K562 (cell line): ENCODE measurements around the gene HMBS. TPM values are rescaled to one million over a fixed set of nuclear protein-coding genes. Genes with fewer than 3 reads are reported as not detected.

ENCODE experiments used
- ELF1 ChIP-seq: fragments of 200-800 bp; sonication (Bioruptor generic); IDR thresholded peaks from 2 replicates; pipeline ENCODE4 v1.6.1; 2016; ENCODE audit warnings: missing genetic modification characterization, missing compliant biosample characterization
- ESRRB ChIP-seq: fragments of 250-450 bp; sonication (Bioruptor Pico); IDR thresholded peaks from 2 replicates; pipeline ENCODE4 v1.5.0; 2020; ENCODE audit warnings: mild to moderate bottlenecking, moderate library complexity, borderline replicate concordance
- FOS ChIP-seq: IDR thresholded peaks from 3 replicates; pipeline ENCODE4 v1.6.1; 2011; ENCODE audit not compliant: insufficient read length; ENCODE audit errors: extremely low read depth
- FOXP1 ChIP-seq: sonication (generic); formaldehyde crosslinking; IDR thresholded peaks from 2 replicates; pipeline ENCODE4 v1.8.0; 2022; ENCODE audit warnings: mild to moderate bottlenecking, missing genetic modification reagents
- HDAC2 ChIP-seq: fragments of 450-650 bp; IDR thresholded peaks from 2 replicates; pipeline ENCODE4 v1.6.1; 2016; ENCODE audit warnings: mild to moderate bottlenecking
- HSF4 ChIP-seq: fragments of 250-450 bp; sonication (Bioruptor Pico); IDR thresholded peaks from 2 replicates; pipeline ENCODE4 v2.1.2; 2022; ENCODE audit warnings: mild to moderate bottlenecking, moderate library complexity, borderline replicate concordance
- ID3 ChIP-seq, 2 experiments: fragments of 250-450 bp in 1 of 2; fragments of 450-650 bp in 1 of 2; sonication (Bioruptor Pico) in 1 of 2; IDR thresholded peaks; 2 replicates each; pipeline versions ENCODE4 v1.6.1 to v1.8.0; 2016 to 2021; ENCODE audit warnings: mild to moderate bottlenecking in 2 of 2, moderate library complexity in 2 of 2, missing compliant biosample characterization in 1 of 2, missing genetic modification characterization in 1 of 2
- JUND ChIP-seq, 2 experiments: IDR thresholded peaks; 2 replicates in 1 of 2; 3 replicates in 1 of 2; pipeline ENCODE4 v1.6.1; 2011; ENCODE audit warnings: borderline replicate concordance in 2 of 2, low read depth in 2 of 2, low read length in 2 of 2, improper control_type of control experiment in 1 of 2, missing biosample characterization in 1 of 2, missing genetic modification characterization in 1 of 2, missing genetic modification reagents in 1 of 2
- MCM2 ChIP-seq: fragments of 450-650 bp; IDR thresholded peaks from 2 replicates; pipeline ENCODE4 v1.6.1; 2017; ENCODE audit warnings: low read depth, mild to moderate bottlenecking
- NFIC ChIP-seq: fragments of 450-650 bp; IDR thresholded peaks from 2 replicates; pipeline ENCODE4 v1.6.1; 2017; ENCODE audit warnings: mild to moderate bottlenecking, inconsistent platforms
- POLR2G ChIP-seq: fragments of 200-400 bp; formaldehyde crosslinking; IDR thresholded peaks from 2 replicates; pipeline ENCODE4 v1.6.1; 2017; ENCODE audit warnings: low read depth, mild to moderate bottlenecking, antibody characterized with exemption, low read length, moderate library complexity
- POLR3A ChIP-seq: IDR thresholded peaks from 2 replicates; pipeline ENCODE4 v1.6.1; 2011; ENCODE audit warnings: borderline replicate concordance, mild to moderate bottlenecking, moderate library complexity; ENCODE audit not compliant: insufficient read length, insufficient read depth; ENCODE audit errors: extremely low read depth
- PTBP1 ChIP-seq: fragments of 200-400 bp; formaldehyde crosslinking; IDR thresholded peaks from 2 replicates; pipeline ENCODE4 v1.6.1; 2017; ENCODE audit warnings: low read depth, low read length
- RFX5 ChIP-seq: IDR thresholded peaks from 2 replicates; pipeline ENCODE4 v1.6.1; 2011; ENCODE audit warnings: low read depth, mild to moderate bottlenecking, improper control_type of control experiment, low read length
- SMARCA4 ChIP-seq: fragments of 450-650 bp; IDR thresholded peaks from 2 replicates; pipeline ENCODE4 v1.6.1; 2016
- SRSF9 ChIP-seq: fragments of 200-400 bp; formaldehyde crosslinking; IDR thresholded peaks from 2 replicates; pipeline ENCODE4 v1.6.1; 2017; ENCODE audit warnings: low read depth, low read length, borderline replicate concordance
- STAT5A ChIP-seq: IDR thresholded peaks from 2 replicates; pipeline ENCODE4 v1.6.1; 2012; ENCODE audit warnings: low read length, inconsistent platforms, borderline replicate concordance
- ZNF184 ChIP-seq: sonication (generic); formaldehyde crosslinking; IDR thresholded peaks from 2 replicates; pipeline ENCODE4 v1.5.0; 2020; ENCODE audit warnings: missing genetic modification reagents
- ZNF311 ChIP-seq: fragments of 250-450 bp; sonication (Bioruptor Pico); IDR thresholded peaks from 2 replicates; pipeline ENCODE4 v1.4.0; 2020; ENCODE audit warnings: mild to moderate bottlenecking, moderate library complexity
- ZNF436 ChIP-seq: fragments of 250-450, 450-650 bp; sonication (Bioruptor Pico); formaldehyde crosslinking; IDR thresholded peaks from 2 replicates; pipeline ENCODE4 v1.7.0; 2020; ENCODE audit warnings: mild to moderate bottlenecking
- ZNF583 ChIP-seq: fragments of 250-450 bp; sonication (Bioruptor Pico); IDR thresholded peaks from 2 replicates; pipeline ENCODE4 v1.4.0; 2020
- ZNF785 ChIP-seq: fragments of 250-450 bp; sonication (Bioruptor Pico); IDR thresholded peaks from 2 replicates; pipeline ENCODE4 v1.4.0; 2020; ENCODE audit warnings: mild to moderate bottlenecking
- polyA plus RNA-seq, 8 experiments: library from polyadenylated mRNA; depleted of rRNA in 4 of 8; stranded (reverse) in 5 of 8; unstranded in 3 of 8; fragments of >200 nt; fragmentation: Nextera tagmentation in 2 of 8; fragmentation: Illumina TruSeq in 1 of 8; extraction: Ambion mirVana in 2 of 8; extraction: Trizol in 1 of 8; gene quantifications; 2 replicates each; pipeline versions ENCODE4 v1.2.1 to v1.2.3, GENCODE V29; 2011 to 2014; ENCODE audit warnings: inconsistent platforms in 1 of 8, missing spikeins in 1 of 8
- total RNA-seq, 7 experiments: library from RNA; depleted of rRNA in 6 of 7; stranded (reverse); fragments of >200 nt in 6 of 7; fragmentation: Illumina TruSeq in 2 of 7; extraction: Trizol in 2 of 7; gene quantifications; 2 replicates each; pipeline versions ENCODE4 v1.2.1 to v1.2.3, GENCODE V29; 2011 to 2021; ENCODE audit warnings: low replicate concordance in 1 of 7
- TF ChIP-seq, protein P1 (sequence below), 2 experiments: fragments of 450-650 bp; IDR thresholded peaks; 2 replicates each; pipeline ENCODE4 v1.6.1; 2018; ENCODE audit warnings: mild to moderate bottlenecking in 2 of 2, low read depth in 1 of 2; ENCODE audit not compliant: partially characterized antibody in 2 of 2
- TF ChIP-seq, protein P2 (sequence below): sonication (generic); IDR thresholded peaks from 2 replicates; pipeline ENCODE4 v1.6.1; 2016

The HMBS gene
- total and polyA plus RNA-seq, 9 of the 15 experiments (the other 6 are each of a cell fraction or from before 2014, with no cell fraction given), result 56.9 to 385 (median 286) TPM

DNA sequence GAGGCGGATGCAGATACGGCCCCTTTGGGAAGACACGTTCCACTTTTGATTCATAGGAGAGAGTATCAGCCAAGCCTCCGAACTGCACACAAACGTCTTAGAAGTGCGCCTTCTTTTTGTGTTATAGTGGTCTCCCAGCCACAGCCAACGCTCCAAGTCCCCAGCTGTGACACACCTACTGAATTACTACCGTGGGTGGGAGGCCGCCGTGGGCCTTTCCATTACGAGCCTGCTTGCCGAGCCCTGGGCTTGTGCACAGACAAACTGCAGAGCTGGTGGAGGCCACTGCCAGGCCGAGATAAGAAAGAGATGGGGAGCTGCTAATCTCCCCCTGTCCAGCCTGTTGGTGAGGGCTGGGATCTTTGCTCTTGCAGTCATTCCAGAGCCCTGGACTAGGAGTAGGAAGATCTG lies 761 bp downstream of the HMBS start (continued):
- TF ChIP-seq JUND (IDR thresholded peaks at IDR 0.05; ENCODE audit: borderline replicate concordance, low read depth, low read length) (no peak), JUND (tag; IDR thresholded peaks at IDR 0.05; ENCODE audit: borderline replicate concordance, low read depth, low read length) (no peak; the same call in 1 of the 3 replicates), ZNF436 (CRISPR knock-in tag) (no peak), ZNF311 (CRISPR knock-in tag) (no peak), POLR3A (no peak), POLR2G (no peak), ELF1 (0 out of 2 replicates have a peak, but pooled peaks have one; percentile 5), ZNF785 (no peak), MCM2 (no peak), STAT5A (peak; percentile 88), NFIC (peak; percentile 87), HDAC2 (peak; percentile 69; the same call in 1 of the 2 replicates), ESRRB (CRISPR knock-in tag) (no peak), ZNF184 (CRISPR knock-in tag) (no peak), FOXP1 (no peak), RFX5 (no peak), PTBP1 (0 out of 2 replicates have a peak, but pooled peaks have one; percentile 51), FOS (no peak), ID3 (CRISPR knock-in tag; IDR thresholded peaks at IDR 0.05) (no peak), ID3 (tag; IDR thresholded peaks at IDR 0.05) (peak; percentile 42; the same call in 1 of the 2 replicates), SMARCA4 (peak; percentile 90), SRSF9 (no peak), ZNF583 (no peak), HSF4 (CRISPR knock-in tag) (no peak)
- TF ChIP-seq, protein P1, sequence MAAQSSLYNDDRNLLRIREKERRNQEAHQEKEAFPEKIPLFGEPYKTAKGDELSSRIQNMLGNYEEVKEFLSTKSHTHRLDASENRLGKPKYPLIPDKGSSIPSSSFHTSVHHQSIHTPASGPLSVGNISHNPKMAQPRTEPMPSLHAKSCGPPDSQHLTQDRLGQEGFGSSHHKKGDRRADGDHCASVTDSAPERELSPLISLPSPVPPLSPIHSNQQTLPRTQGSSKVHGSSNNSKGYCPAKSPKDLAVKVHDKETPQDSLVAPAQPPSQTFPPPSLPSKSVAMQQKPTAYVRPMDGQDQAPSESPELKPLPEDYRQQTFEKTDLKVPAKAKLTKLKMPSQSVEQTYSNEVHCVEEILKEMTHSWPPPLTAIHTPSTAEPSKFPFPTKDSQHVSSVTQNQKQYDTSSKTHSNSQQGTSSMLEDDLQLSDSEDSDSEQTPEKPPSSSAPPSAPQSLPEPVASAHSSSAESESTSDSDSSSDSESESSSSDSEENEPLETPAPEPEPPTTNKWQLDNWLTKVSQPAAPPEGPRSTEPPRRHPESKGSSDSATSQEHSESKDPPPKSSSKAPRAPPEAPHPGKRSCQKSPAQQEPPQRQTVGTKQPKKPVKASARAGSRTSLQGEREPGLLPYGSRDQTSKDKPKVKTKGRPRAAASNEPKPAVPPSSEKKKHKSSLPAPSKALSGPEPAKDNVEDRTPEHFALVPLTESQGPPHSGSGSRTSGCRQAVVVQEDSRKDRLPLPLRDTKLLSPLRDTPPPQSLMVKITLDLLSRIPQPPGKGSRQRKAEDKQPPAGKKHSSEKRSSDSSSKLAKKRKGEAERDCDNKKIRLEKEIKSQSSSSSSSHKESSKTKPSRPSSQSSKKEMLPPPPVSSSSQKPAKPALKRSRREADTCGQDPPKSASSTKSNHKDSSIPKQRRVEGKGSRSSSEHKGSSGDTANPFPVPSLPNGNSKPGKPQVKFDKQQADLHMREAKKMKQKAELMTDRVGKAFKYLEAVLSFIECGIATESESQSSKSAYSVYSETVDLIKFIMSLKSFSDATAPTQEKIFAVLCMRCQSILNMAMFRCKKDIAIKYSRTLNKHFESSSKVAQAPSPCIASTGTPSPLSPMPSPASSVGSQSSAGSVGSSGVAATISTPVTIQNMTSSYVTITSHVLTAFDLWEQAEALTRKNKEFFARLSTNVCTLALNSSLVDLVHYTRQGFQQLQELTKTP (IDR thresholded peaks at IDR 0.05; ENCODE audit: low read depth in 1 of 2, partially characterized antibody in 2 of 2), result peak in 1 of 2 experiments; percentile 25
- TF ChIP-seq, protein P2, sequence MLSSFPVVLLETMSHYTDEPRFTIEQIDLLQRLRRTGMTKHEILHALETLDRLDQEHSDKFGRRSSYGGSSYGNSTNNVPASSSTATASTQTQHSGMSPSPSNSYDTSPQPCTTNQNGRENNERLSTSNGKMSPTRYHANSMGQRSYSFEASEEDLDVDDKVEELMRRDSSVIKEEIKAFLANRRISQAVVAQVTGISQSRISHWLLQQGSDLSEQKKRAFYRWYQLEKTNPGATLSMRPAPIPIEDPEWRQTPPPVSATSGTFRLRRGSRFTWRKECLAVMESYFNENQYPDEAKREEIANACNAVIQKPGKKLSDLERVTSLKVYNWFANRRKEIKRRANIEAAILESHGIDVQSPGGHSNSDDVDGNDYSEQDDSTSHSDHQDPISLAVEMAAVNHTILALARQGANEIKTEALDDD, result no peak
